Measurements from ENCODE around the gene NXNL2. TPM values are rescaled to one million over a fixed set of nuclear protein-coding genes. Genes with fewer than 3 reads are reported as not detected.

The NXNL2 gene
- total and polyA plus RNA-seq, 12 donors: 0.09 TPM; not detected in 11

DNA sequence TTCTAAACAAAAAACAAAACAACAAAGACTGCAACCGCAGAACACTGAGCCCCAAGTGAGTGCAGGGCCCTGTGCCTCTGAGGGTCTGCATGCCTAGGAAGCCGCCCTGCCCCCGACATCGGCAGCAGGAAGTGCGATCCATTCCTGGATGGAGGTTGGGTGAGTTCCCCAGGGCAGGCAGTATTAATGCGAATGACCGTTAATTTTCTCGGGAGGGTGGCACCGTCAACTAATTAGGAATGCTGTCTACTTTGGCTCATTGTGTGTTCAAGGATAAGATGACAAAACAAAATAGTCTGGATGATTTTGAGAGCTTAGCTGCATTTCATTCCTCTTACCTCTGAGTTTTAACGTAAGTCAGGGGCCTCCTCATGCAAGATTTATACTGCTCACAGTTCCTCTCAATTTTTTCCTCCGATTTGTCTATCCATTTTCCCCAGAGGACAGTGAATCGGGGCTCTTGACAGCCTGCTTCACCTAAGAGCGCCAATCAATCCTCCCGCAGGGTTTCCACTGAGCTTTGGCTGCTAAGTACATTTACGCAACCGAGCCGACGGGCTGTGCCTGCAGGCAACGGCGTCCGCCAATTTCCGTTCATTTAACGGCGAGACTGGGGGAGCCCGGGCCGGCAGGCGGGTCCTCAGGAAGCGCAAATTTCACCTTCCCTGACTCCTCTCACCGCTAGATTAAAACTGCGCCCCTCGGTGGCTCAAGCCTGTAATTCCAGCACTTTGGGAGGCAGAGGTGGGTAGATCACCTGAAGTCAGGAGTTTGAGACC, 2.9 kb upstream of the NXNL2 start:
- Histone ChIP-seq H3K27ac (peak overlapping the region in 1 of 10 donors; percentile 31), H3K36me3 (no peaks in the 10 kb centered on the region), H3K9me3 (no peaks in the 10 kb centered on the region), H3K4me1 (peaks cover 5 to 29% (median 14%) of the 10 kb centered on the region in 9 donors), H3K4me3 (no peak overlapping the region), H3K27me3 (peaks cover 5 to 49% (median 25%) of the 10 kb centered on the region in 7 donors)
- TF ChIP-seq, protein P1, sequence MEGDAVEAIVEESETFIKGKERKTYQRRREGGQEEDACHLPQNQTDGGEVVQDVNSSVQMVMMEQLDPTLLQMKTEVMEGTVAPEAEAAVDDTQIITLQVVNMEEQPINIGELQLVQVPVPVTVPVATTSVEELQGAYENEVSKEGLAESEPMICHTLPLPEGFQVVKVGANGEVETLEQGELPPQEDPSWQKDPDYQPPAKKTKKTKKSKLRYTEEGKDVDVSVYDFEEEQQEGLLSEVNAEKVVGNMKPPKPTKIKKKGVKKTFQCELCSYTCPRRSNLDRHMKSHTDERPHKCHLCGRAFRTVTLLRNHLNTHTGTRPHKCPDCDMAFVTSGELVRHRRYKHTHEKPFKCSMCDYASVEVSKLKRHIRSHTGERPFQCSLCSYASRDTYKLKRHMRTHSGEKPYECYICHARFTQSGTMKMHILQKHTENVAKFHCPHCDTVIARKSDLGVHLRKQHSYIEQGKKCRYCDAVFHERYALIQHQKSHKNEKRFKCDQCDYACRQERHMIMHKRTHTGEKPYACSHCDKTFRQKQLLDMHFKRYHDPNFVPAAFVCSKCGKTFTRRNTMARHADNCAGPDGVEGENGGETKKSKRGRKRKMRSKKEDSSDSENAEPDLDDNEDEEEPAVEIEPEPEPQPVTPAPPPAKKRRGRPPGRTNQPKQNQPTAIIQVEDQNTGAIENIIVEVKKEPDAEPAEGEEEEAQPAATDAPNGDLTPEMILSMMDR (IDR thresholded peaks at IDR 0.05): no peak
- ATAC-seq (peak in 1 of 8 donors; percentile 26), DNase-seq (peak in 1 of 2 donors; percentile 19)
- intact Hi-C loops (cut with DNase I): loop anchor here in 1 of 10 donors (10.0 kb wide), 1 partner anchor 117 kb away; no protein-coding TSS in a partner anchor
- WGBS, 2 donors: 26 to 28% methylated on average over 31 of the region's 31 CpGs

DNA sequence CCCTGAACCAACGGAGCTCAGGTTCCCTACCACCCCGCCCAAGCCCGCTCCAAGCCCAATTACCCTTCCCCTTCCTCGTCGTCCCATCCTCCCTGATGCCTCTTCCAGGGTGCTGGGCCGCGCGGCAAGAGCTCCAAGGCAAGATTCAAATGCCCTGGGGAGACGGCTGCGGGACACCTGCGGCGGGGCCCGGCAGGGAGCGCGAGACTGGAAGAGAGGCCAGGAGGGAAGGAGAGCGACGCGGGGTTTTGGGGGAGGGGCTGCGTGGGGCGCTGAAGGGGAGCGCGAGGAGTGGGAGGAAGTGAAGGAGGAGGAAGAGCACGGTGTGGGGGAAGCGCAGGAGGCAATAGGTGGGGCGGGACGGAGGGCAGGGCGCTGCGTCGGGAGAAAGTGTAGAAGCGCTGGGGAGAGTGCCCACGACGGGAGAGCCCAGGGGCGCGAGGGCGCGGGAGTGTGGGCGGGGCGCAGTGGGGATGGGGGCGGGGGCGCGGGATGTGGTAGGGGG, 975 bp upstream of the NXNL2 start:
- 4% methylated on average over 41 of the region's 41 CpGs for WGBS, 2 donors
- DNase-seq (peak in 1 of 2 donors; percentile 19), ATAC-seq (peak in 6 of 8 donors; percentile 7 to 41 (median 24))
- Histone ChIP-seq H3K4me3 (peak overlapping the region in 9 of 10 donors; percentile 16 to 50 (median 41)), H3K36me3 (no peaks in the 10 kb centered on the region), H3K4me1 (peaks cover 6 to 37% (median 14%) of the 10 kb centered on the region in 9 donors), H3K9me3 (no peaks in the 10 kb centered on the region), H3K27me3 (peaks cover 5 to 61% (median 36%) of the 10 kb centered on the region in 7 donors), H3K27ac (peak overlapping the region in 5 of 10 donors; percentile 22 to 67 (median 48))
- intact Hi-C loops (cut with DNase I): loop anchor here in 1 of 10 donors (10.0 kb wide), 1 partner anchor 119 kb away; no protein-coding TSS in a partner anchor
- TF ChIP-seq, protein P1 (IDR thresholded peaks at IDR 0.05): no peak

DNA sequence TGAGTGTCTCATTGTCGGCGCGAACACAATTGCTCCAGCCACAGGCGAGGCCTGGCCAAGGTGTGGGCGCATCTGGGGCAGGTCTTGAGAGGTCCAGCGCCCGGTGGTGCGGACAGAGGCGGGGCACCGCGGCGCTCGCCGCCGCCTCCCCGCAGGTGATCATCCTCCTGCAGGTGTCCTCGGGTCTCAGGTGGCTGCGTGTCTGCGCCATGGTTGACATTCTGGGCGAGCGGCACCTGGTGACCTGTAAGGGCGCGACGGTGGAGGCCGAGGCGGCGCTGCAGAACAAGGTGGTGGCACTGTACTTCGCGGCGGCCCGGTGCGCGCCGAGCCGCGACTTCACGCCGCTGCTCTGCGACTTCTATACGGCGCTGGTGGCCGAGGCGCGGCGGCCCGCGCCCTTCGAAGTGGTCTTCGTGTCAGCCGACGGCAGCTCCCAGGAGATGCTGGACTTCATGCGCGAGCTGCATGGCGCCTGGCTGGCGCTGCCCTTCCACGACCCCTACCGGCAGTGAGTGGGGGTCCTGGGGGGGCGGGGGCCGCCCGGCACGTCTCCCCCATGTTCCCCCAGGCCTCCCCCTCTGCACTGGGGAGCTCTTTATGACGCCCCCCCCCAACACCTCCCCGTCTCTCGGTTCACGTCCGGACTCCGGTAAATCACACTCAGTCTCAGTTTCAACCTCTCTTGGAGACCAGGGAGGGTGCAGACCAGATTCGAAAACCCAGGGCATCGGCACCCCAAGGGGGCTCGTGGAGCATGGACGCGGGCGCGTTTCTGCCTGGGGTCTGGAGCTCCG, 446 bp downstream of the NXNL2 start:
- peak overlapping the region in 1 of 10 donors; percentile 22 for H3K27ac ChIP-seq
- WGBS, 2 donors: 4 to 6% methylated on average over 75 of the region's 75 CpGs

More for the DNA sequence above, 446 bp downstream of the NXNL2 start:
- H3K4me1 ChIP-seq: peaks cover 6 to 37% (median 14%) of the 10 kb centered on the region in 9 donors
- no peaks in the 10 kb centered on the region for H3K36me3 ChIP-seq
- intact Hi-C loops (cut with DNase I): loop anchor here in 1 of 10 donors (10.0 kb wide), 1 partner anchor 121 kb away; no protein-coding TSS in a partner anchor
- ATAC-seq (peak in 2 of 8 donors; percentile 10 to 37), DNase-seq (peak in 1 of 2 donors; percentile 17)
- peaks cover 5 to 61% (median 36%) of the 10 kb centered on the region in 7 donors for H3K27me3 ChIP-seq
- H3K9me3 ChIP-seq: no peaks in the 10 kb centered on the region
- TF ChIP-seq, protein P1 (IDR thresholded peaks at IDR 0.05): no peak
- peak overlapping the region; percentile 19 to 50 (median 40) for H3K4me3 ChIP-seq

Measured in heart right ventricle (tissue), 16 donors.